PC-3 (cell line): ENCODE results near the gene MDC1. TPM values are rescaled to one million over a fixed set of nuclear protein-coding genes. Genes with fewer than 3 reads are reported as not detected.

Experiments
- ATAC-seq: fragments of 200-7000 bp; cut with Tn5 transposase; 2 replicates; pipeline ENCODE4 v1.9.1; 2020; ENCODE audit warnings: mild to moderate bottlenecking, moderate library complexity
- BruUV-seq: library from RNA; stranded (reverse); fragments of 400-500 nt; replicated peaks from 2 replicates; lab custom pipeline; 2021; lab: Mats Ljungman, UMichigan
- CTCF ChIA-PET: fragments of 300-600 bp; sonication (Branson Sonifier 250); formaldehyde crosslinking; loops from one replicate; lab custom pipeline; 2022; ENCODE audit warnings: antibody characterized with exemption; lab: Charles Lee
- POLR2A ChIA-PET: fragments of 300-600 bp; sonication (Branson Sonifier 250); formaldehyde crosslinking; loops from one replicate; lab custom pipeline; 2022; ENCODE audit warnings: antibody characterized with exemption; ENCODE audit not compliant: unreplicated experiment; lab: Charles Lee
- DNase-seq: peaks from one replicate; pipeline ENCODE4 v3.0.0-alpha.2; 2015
- H2AFZ ChIP-seq: fragments of 300-600 bp; sonication (generic); 2 replicates; pipeline ENCODE4 v1.6.0; 2016; ENCODE audit warnings: antibody characterized with exemption, low read length
- H3F3A ChIP-seq: fragments of 300-600 bp; sonication (generic); one replicate; pipeline ENCODE4 v1.6.0; 2017; ENCODE audit warnings: antibody characterized with exemption, low read length, control low read depth, mild to moderate bottlenecking; ENCODE audit not compliant: unreplicated experiment
- H3K27ac ChIP-seq: fragments of 300-600 bp; sonication (generic); 2 replicates; pipeline ENCODE4 v1.5.1; 2016; ENCODE audit warnings: mild to moderate bottlenecking, low read length
- H3K27me3 ChIP-seq: fragments of 300-600 bp; sonication (generic); 2 replicates; pipeline ENCODE4 v1.6.1; 2016; ENCODE audit warnings: low read length, mixed read lengths
- H3K36me3 ChIP-seq: fragments of 300-600 bp; sonication (generic); 2 replicates; pipeline ENCODE4 v1.6.1; 2016; ENCODE audit warnings: low read depth, mixed run types, low read length, mixed read lengths
- H3K4me1 ChIP-seq: fragments of 300-600 bp; sonication (generic); 2 replicates; pipeline ENCODE4 v1.5.1; 2016; ENCODE audit warnings: low read length; ENCODE audit not compliant: insufficient read depth
- H3K4me2 ChIP-seq: fragments of 300-600 bp; sonication (generic); 2 replicates; pipeline ENCODE4 v1.6.0; 2016; ENCODE audit warnings: low read length
- H3K4me3 ChIP-seq: fragments of 300-600 bp; sonication (generic); 2 replicates; pipeline ENCODE4 v1.5.1; 2016; ENCODE audit warnings: mild to moderate bottlenecking, low read length, mixed read lengths
- H3K79me2 ChIP-seq: fragments of 300-600 bp; sonication (generic); 2 replicates; pipeline ENCODE4 v1.6.1; 2017; ENCODE audit warnings: low read length, mixed read lengths
- H3K9ac ChIP-seq: fragments of 300-600 bp; sonication (generic); 2 replicates; pipeline ENCODE4 v1.6.0; 2016; ENCODE audit warnings: mild to moderate bottlenecking, low read length
- H3K9me2 ChIP-seq: fragments of 300-600 bp; sonication (generic); replicated peaks from 2 replicates; pipeline ENCODE4 v1.6.1; 2016; ENCODE audit warnings: mixed run types, low read length, mixed read lengths
- H3K9me3 ChIP-seq: fragments of 300-600 bp; sonication (generic); 2 replicates; pipeline ENCODE4 v1.6.1; 2016; ENCODE audit warnings: low read length, mixed read lengths
- H4K20me1 ChIP-seq: fragments of 300-600 bp; sonication (generic); 2 replicates; pipeline ENCODE4 v1.6.1; 2016; ENCODE audit warnings: low read length, mixed read lengths
- CTCF ChIP-seq: fragments of 300-600 bp; sonication (generic); conservative IDR thresholded peaks from 2 replicates; pipeline ENCODE4 v1.5.1; 2017; ENCODE audit warnings: antibody characterized with exemption, low read depth, mild to moderate bottlenecking, low read length
- EZH2 ChIP-seq: fragments of 300-600 bp; sonication (generic); IDR thresholded peaks from one replicate; pipeline ENCODE4 v1.6.1; 2017; ENCODE audit warnings: antibody characterized with exemption, mild to moderate bottlenecking, low read length; ENCODE audit not compliant: unreplicated experiment
- EZH2phosphoT487 ChIP-seq: fragments of 300-600 bp; sonication (generic); IDR thresholded peaks from 2 replicates; pipeline ENCODE4 v1.6.1; 2018; ENCODE audit warnings: mild to moderate bottlenecking, antibody characterized with exemption, low read length, borderline replicate concordance
- intact Hi-C: fragments of 100-400 bp; cut with micrococcal nuclease; formaldehyde crosslinking; loops from 2 replicates; pipeline ENCODE4 v1.9.0; 2023
- total RNA-seq: library from RNA; depleted of rRNA; stranded (reverse); fragments of >200 nt; gene quantifications from 2 replicates; pipeline ENCODE4 v1.2.3, GENCODE V29; 2014

Gene MDC1
- total RNA-seq, 1 experiment from 2014 or later, result 19.6 TPM

- H3K9ac ChIP-seq, result no peak overlapping the region
- H3F3A ChIP-seq, result peaks cover 24% of the 10 kb centered on the region
- H3K4me1 ChIP-seq, result peaks cover 22% of the 10 kb centered on the region
- H3K4me2 ChIP-seq, result no peak overlapping the region
- no peak overlapping the region for H3K4me3 ChIP-seq
- no TSS peak for BruUV-seq
- intact Hi-C loops, result loop anchor here (5.0 to 10.0 kb wide), 2 partner anchors 242 to 361 kb away; partner anchors contain the start of gene HLA-E
- H3K9me3 ChIP-seq, result no peaks in the 10 kb centered on the region
- no peaks in the 10 kb centered on the region for H3K27me3 ChIP-seq
- H3K79me2 ChIP-seq, result peaks cover 36% of the 10 kb centered on the region
- peak overlapping the region; percentile 19; the same call in 1 of the 2 replicates for H3K27ac ChIP-seq
- H4K20me1 ChIP-seq, result peaks cover 29% of the 10 kb centered on the region
- ATAC-seq (no peak), DNase-seq (peak; percentile 33)
- H3K36me3 ChIP-seq, result peaks cover 45% of the 10 kb centered on the region
- no peak for TF ChIP-seq CTCF
- TF ChIP-seq EZH2, result no peak
- no peak for TF ChIP-seq EZH2phosphoT487
- no peaks in the 10 kb centered on the region for H3K9me2 ChIP-seq
- CTCF ChIA-PET, result interaction anchor here (0.6 to 1.3 kb wide), 2 partner anchors 16 to 95 kb away, joined by 3 to 6 read pairs; partner anchors contain the start of gene FLOT1
- POLR2A ChIA-PET, result interaction anchor here (0.7 to 0.9 kb wide), 2 partner anchors 22 to 152 kb away, joined by 3 to 4 read pairs; no protein-coding TSS in a partner anchor
- no peak overlapping the region for H2AFZ ChIP-seq
Observed at GRCh38 chr6:30726506-30727413, 9.7 kb upstream of the MDC1 start.

GRCh38 chr6:30725713-30726505 lies 8.8 kb upstream of the MDC1 start:
- H3F3A ChIP-seq, result peaks cover 24% of the 10 kb centered on the region
- no peaks in the 10 kb centered on the region for H3K9me3 ChIP-seq
- ChIA-PET POLR2A (no interaction called here), CTCF (no interaction called here)
- intact Hi-C loops, result loop anchor here (1.0 to 10.0 kb wide), 3 partner anchors 151 to 361 kb away; partner anchors contain the start of gene HLA-E
- no peaks in the 10 kb centered on the region for H3K9me2 ChIP-seq
- peak overlapping the region; percentile 18; the same call in 1 of the 2 replicates for H3K27ac ChIP-seq
- H4K20me1 ChIP-seq, result peaks cover 32% of the 10 kb centered on the region
- H3K79me2 ChIP-seq, result peaks cover 44% of the 10 kb centered on the region
- H2AFZ ChIP-seq, result no peak overlapping the region
- H3K4me2 ChIP-seq, result no peak overlapping the region
- TF ChIP-seq EZH2phosphoT487 (no peak), CTCF (no peak), EZH2 (no peak)
- H3K27me3 ChIP-seq, result no peaks in the 10 kb centered on the region
- BruUV-seq, result no TSS peak
- DNase-seq, result peak; percentile 61
- H3K9ac ChIP-seq, result no peak overlapping the region
- no peak overlapping the region for H3K4me3 ChIP-seq
- H3K36me3 ChIP-seq, result peaks cover 49% of the 10 kb centered on the region
- peaks cover 16% of the 10 kb centered on the region for H3K4me1 ChIP-seq
- peak; percentile 21 for ATAC-seq
